ENCODE results near the gene SMIM23.

SMIM23 gene

DNA sequence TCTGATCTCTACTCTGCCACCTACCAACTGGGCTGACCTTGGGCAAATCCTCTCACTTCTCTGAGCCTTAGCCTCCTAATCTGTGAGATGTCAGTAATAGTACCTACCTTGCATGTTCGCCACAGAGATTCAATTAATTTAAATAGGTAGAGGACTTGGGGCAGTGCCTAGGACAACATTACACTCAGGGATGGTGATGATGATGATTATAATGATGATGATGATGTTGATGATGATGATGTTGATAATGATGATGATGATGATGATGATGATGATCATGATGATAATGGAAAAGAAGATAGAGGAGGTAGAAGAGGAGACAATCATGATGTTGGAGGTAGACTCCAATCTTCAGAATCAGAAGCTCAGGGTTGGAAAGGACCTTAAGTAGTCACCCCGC lies 40.7 kb upstream of the SMIM23 start:
- H3K27me3 ChIP-seq (ENCODE audit: insufficient read depth, poor library complexity, severe bottlenecking): no peaks in the 10 kb centered on the region
- no peak for TF ChIP-seq GABPA (IDR thresholded peaks at IDR 0.05; ENCODE audit: low read depth)
- TF ChIP-seq, protein P1, sequence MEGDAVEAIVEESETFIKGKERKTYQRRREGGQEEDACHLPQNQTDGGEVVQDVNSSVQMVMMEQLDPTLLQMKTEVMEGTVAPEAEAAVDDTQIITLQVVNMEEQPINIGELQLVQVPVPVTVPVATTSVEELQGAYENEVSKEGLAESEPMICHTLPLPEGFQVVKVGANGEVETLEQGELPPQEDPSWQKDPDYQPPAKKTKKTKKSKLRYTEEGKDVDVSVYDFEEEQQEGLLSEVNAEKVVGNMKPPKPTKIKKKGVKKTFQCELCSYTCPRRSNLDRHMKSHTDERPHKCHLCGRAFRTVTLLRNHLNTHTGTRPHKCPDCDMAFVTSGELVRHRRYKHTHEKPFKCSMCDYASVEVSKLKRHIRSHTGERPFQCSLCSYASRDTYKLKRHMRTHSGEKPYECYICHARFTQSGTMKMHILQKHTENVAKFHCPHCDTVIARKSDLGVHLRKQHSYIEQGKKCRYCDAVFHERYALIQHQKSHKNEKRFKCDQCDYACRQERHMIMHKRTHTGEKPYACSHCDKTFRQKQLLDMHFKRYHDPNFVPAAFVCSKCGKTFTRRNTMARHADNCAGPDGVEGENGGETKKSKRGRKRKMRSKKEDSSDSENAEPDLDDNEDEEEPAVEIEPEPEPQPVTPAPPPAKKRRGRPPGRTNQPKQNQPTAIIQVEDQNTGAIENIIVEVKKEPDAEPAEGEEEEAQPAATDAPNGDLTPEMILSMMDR (IDR thresholded peaks at IDR 0.05; ENCODE audit: insufficient read depth, low read length): no peak
- no peak for TF ChIP-seq POLR2AphosphoS5 (IDR thresholded peaks at IDR 0.05; ENCODE audit: low read depth)
- TF ChIP-seq, protein P2, sequence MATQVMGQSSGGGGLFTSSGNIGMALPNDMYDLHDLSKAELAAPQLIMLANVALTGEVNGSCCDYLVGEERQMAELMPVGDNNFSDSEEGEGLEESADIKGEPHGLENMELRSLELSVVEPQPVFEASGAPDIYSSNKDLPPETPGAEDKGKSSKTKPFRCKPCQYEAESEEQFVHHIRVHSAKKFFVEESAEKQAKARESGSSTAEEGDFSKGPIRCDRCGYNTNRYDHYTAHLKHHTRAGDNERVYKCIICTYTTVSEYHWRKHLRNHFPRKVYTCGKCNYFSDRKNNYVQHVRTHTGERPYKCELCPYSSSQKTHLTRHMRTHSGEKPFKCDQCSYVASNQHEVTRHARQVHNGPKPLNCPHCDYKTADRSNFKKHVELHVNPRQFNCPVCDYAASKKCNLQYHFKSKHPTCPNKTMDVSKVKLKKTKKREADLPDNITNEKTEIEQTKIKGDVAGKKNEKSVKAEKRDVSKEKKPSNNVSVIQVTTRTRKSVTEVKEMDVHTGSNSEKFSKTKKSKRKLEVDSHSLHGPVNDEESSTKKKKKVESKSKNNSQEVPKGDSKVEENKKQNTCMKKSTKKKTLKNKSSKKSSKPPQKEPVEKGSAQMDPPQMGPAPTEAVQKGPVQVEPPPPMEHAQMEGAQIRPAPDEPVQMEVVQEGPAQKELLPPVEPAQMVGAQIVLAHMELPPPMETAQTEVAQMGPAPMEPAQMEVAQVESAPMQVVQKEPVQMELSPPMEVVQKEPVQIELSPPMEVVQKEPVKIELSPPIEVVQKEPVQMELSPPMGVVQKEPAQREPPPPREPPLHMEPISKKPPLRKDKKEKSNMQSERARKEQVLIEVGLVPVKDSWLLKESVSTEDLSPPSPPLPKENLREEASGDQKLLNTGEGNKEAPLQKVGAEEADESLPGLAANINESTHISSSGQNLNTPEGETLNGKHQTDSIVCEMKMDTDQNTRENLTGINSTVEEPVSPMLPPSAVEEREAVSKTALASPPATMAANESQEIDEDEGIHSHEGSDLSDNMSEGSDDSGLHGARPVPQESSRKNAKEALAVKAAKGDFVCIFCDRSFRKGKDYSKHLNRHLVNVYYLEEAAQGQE (IDR thresholded peaks at IDR 0.05; ENCODE audit: insufficient replicate concordance, low read depth): no peak
- no peak for TF ChIP-seq SPI1 (IDR thresholded peaks at IDR 0.05; ENCODE audit: borderline replicate concordance, low read depth)
- no peak for DNase-seq (ENCODE audit: low read depth in 1 of 2, low spot score in 1 of 2)
- no peak overlapping the region for H3K4me3 ChIP-seq (replicated peaks; ENCODE audit: insufficient read depth, low read length)
- no peak overlapping the region for H3K27ac ChIP-seq (replicated peaks)

DNA sequence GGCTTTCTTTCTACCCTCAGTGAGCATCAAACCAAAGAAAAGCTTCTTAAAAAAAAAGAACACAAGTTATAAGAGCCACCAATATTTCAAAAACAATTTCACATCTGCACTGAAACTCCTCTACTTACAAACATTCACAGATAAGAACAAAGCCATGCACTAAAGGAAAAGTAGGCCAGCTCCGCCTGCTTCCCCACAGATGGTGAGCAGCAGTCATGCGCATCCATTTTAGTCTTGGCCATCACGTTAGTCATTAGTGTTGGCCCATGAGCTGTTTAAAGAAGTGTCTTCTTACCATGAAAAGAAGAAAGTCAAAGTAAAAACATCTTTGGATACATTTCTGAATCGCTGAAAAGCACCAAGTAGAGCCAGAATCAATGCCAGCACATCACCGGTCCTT lies 40.0 kb upstream of the SMIM23 start:
- no peak overlapping the region for H3K4me3 ChIP-seq (replicated peaks; ENCODE audit: insufficient read depth, low read length)
- H3K27ac ChIP-seq (replicated peaks): no peak overlapping the region
- TF ChIP-seq, protein P1 (IDR thresholded peaks at IDR 0.05; ENCODE audit: insufficient read depth, low read length): no peak
- TF ChIP-seq GABPA (IDR thresholded peaks at IDR 0.05; ENCODE audit: low read depth): no peak
- no peak for TF ChIP-seq SPI1 (IDR thresholded peaks at IDR 0.05; ENCODE audit: borderline replicate concordance, low read depth)
- no peak for TF ChIP-seq POLR2AphosphoS5 (IDR thresholded peaks at IDR 0.05; ENCODE audit: low read depth)
- TF ChIP-seq, protein P2 (IDR thresholded peaks at IDR 0.05; ENCODE audit: insufficient replicate concordance, low read depth): no peak
- H3K27me3 ChIP-seq (ENCODE audit: insufficient read depth, poor library complexity, severe bottlenecking): no peaks in the 10 kb centered on the region
- no peak for DNase-seq (ENCODE audit: low read depth in 1 of 2, low spot score in 1 of 2)

DNA sequence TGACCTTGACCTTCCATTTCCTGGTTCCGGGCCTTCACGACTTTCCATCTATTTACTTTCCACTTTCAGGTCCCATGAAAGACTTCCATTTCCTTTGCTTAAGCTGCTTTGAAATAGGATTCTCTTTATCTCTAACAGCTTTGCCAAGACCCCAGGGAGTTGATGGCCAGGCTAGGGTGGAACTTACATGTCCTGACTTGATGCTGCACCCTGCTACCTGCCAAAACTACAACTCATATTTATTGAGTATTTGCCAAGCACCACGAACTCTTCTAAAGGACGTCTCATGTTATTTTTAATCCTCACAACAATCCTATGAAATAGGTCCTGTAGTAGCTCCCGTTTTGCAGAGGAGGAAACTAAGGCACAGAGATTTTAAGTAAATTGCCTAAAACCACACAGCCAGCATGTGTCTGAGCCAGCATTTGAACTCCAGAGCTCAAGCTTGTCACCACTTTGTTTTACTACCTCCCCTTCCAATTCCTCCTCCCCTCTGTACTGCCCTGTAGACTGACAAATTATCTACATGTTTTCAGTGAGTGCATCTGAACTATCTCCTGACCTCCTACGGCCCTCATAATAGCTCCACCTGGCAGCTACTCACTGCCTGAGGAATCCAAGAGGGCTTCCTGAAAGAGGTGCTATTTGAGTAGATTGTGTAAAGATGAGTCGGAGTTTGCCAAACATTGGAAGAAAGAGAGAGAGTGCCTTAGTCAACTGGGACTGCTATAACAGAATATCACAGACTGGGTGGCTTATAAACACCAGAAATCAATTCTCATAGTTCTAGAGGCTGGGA lies 38.4 kb upstream of the SMIM23 start:
- TF ChIP-seq, protein P1 (IDR thresholded peaks at IDR 0.05; ENCODE audit: insufficient read depth, low read length): no peak
- TF ChIP-seq, protein P2 (IDR thresholded peaks at IDR 0.05; ENCODE audit: insufficient replicate concordance, low read depth): no peak
- no peak for TF ChIP-seq SPI1 (IDR thresholded peaks at IDR 0.05; ENCODE audit: borderline replicate concordance, low read depth)
- TF ChIP-seq GABPA (IDR thresholded peaks at IDR 0.05; ENCODE audit: low read depth): no peak
- TF ChIP-seq POLR2AphosphoS5 (IDR thresholded peaks at IDR 0.05; ENCODE audit: low read depth): no peak
- H3K4me3 ChIP-seq (replicated peaks; ENCODE audit: insufficient read depth, low read length): no peak overlapping the region
- no peak for DNase-seq (ENCODE audit: low read depth in 1 of 2, low spot score in 1 of 2)
- H3K27ac ChIP-seq (replicated peaks): no peak overlapping the region
- H3K27me3 ChIP-seq (ENCODE audit: insufficient read depth, poor library complexity, severe bottlenecking): no peaks in the 10 kb centered on the region

Data from HL-60 (cell line).